HG02885 (cell line): Measurements from ENCODE around the gene ICAM2.
"Not testable (repeated sequence)": the region's sequence is repeated elsewhere in the genome, so short reads cannot be mapped to it uniquely, and the experiment has no call there.

Experiments used
- ATAC-seq: cut with Tn5 transposase; IDR thresholded peaks from one replicate; pipeline ENCODE4 v1.9.1; 2021; ENCODE audit warnings: mild to moderate bottlenecking; ENCODE audit not compliant: unreplicated experiment, poor library complexity

The ICAM2 gene

GRCh38 chr17:64015447-64015846, 5.0 kb downstream of the ICAM2 start:
- ATAC-seq = no peak

- ATAC-seq = no peak
These were observed 10.6 kb downstream of the ICAM2 start for GRCh38 chr17:64009571-64010402.

- no peak for ATAC-seq
These were observed 11.6 kb downstream of the ICAM2 start for GRCh38 chr17:64008830-64009229.

GRCh38 chr17:64008346-64008745, 12.1 kb downstream of the ICAM2 start:
- ATAC-seq = no peak

GRCh38 chr17:64007838-64008282, 12.6 kb downstream of the ICAM2 start:
- no peak for ATAC-seq

GRCh38 chr17:64007089-64007837, 13.2 kb downstream of the ICAM2 start:
- ATAC-seq = not testable (repeated sequence)

- ATAC-seq = no peak
These were observed 13.9 kb downstream of the ICAM2 start for GRCh38 chr17:64006361-64007088.

- no peak for ATAC-seq
These were observed 14.7 kb downstream of the ICAM2 start for GRCh38 chr17:64005734-64006167.

- no peak for ATAC-seq
These were observed 15.3 kb downstream of the ICAM2 start for GRCh38 chr17:64004903-64005733.

GRCh38 chr17:64004218-64004770, 16.1 kb downstream of the ICAM2 start:
- no peak for ATAC-seq

GRCh38 chr17:64003526-64004121, 16.8 kb downstream of the ICAM2 start:
- no peak for ATAC-seq

GRCh38 chr17:64002658-64003525, 17.5 kb downstream of the ICAM2 start:
- no peak for ATAC-seq

- no peak for ATAC-seq
These were observed 18.5 kb downstream of the ICAM2 start for GRCh38 chr17:64001763-64002529.

- no peak for ATAC-seq
These were observed 19.3 kb downstream of the ICAM2 start for GRCh38 chr17:64001091-64001579.

GRCh38 chr17:63999680-64000531, 20.5 kb downstream of the ICAM2 start:
- no peak for ATAC-seq
